SU-DHL-6 (cell line): Measurements from ENCODE around the gene NME7.

ENCODE experiments used
- EZH2phosphoT487 ChIP-seq: fragments of 200-600 bp; sonication (generic), shearing (Covaris generic); conservative IDR thresholded peaks from 2 replicates; pipeline ENCODE4 v1.6.1; 2018; ENCODE audit warnings: mild to moderate bottlenecking, antibody characterized with exemption, low read length, moderate library complexity, mixed read lengths
- TF ChIP-seq, protein P1 (sequence below): fragments of 200-600 bp; sonication (generic); IDR thresholded peaks from one replicate; pipeline ENCODE4 v1.5.1; 2017; ENCODE audit warnings: antibody characterized with exemption, mild to moderate bottlenecking, low read length, moderate library complexity; ENCODE audit not compliant: insufficient read depth, poor library complexity, severe bottlenecking

DNA sequence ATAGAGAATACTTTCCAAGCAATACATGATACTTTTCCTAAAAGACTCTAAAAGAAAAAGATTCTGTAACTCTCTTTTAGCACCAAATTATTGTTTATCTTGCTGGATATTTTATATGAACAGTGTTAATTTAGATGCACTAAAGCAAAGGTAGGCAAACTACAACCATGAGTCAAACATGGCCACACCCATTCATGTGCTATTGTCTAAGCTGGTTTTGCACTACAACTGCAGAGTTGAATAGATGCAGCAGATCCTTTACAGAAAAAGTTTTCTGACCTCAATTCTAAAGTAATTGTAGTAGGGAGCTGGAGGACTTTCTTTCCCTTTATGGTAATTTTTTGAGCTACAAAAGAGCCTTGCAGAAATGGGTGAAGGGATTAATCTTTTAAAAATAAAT lies 19.8 kb upstream of the NME7 start:
- TF ChIP-seq, protein P1, sequence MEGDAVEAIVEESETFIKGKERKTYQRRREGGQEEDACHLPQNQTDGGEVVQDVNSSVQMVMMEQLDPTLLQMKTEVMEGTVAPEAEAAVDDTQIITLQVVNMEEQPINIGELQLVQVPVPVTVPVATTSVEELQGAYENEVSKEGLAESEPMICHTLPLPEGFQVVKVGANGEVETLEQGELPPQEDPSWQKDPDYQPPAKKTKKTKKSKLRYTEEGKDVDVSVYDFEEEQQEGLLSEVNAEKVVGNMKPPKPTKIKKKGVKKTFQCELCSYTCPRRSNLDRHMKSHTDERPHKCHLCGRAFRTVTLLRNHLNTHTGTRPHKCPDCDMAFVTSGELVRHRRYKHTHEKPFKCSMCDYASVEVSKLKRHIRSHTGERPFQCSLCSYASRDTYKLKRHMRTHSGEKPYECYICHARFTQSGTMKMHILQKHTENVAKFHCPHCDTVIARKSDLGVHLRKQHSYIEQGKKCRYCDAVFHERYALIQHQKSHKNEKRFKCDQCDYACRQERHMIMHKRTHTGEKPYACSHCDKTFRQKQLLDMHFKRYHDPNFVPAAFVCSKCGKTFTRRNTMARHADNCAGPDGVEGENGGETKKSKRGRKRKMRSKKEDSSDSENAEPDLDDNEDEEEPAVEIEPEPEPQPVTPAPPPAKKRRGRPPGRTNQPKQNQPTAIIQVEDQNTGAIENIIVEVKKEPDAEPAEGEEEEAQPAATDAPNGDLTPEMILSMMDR, result no peak
- no peak for TF ChIP-seq EZH2phosphoT487
